ENCODE results near the gene ZSWIM6. TPM values are rescaled to one million over a fixed set of nuclear protein-coding genes. Genes with fewer than 3 reads are reported as not detected.

Gene ZSWIM6
- total and polyA plus RNA-seq, 2 experiments from 2014 or later: 9.0 to 12.7 TPM

DNA sequence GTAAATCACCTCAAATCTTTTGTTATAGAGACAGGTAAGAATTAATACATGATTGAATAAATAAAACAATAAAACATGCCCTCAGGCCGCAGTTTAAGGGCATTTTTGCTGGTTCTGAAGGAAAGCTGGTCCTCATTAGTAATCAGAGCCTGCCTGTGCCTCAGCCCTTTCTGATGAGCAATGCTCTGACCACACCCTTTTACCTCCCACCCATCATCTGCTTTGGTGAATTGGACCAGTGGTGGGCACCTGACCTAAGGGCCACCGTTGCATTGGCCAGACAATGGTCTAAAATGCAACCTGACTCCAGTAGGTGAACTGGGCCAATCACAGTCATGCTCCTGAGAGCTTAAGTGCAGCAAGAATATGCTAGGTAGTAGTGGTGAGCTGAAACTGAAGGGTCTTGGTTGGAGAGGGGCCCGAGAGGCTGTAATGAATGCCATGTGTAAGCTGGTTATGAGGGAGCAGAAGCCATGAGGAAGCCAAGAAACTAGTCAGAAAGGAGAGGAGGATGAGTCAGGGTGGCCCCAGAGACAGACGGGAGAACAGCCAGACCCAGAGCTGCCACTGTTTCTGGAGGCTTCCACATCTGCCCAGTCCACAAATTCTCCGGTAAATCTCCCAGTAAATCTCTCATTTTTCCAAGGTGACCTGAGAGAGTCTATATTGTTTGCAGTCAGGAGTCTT lies 45.5 kb upstream of the ZSWIM6 start:
- Histone ChIP-seq H3K4me1 (ENCODE audit: insufficient read depth) (peaks cover 4% of the 10 kb centered on the region), H3K36me3 (replicated peaks; ENCODE audit: insufficient read depth, low read depth) (no peaks in the 10 kb centered on the region), H3K27me3 (no peaks in the 10 kb centered on the region), H3K4me3 (no peak overlapping the region), H2AFZ (no peak overlapping the region), H3K9me2 (replicated peaks; ENCODE audit: insufficient read depth) (no peaks in the 10 kb centered on the region), H3K9me3 (ENCODE audit: low read depth) (no peaks in the 10 kb centered on the region), H3K4me2 (no peak overlapping the region), H3K79me2 (no peaks in the 10 kb centered on the region), H3K27ac (no peak overlapping the region), H4K20me1 (ENCODE audit: insufficient read depth, poor library complexity, severe bottlenecking) (no peaks in the 10 kb centered on the region)
- WGBS (ENCODE audit: low lambda C conversion rate, missing lambda C conversion rate): 65% methylated on average over 5 of the region's 5 CpGs
- DNase-seq (ENCODE audit: low spot score): no peak
- no peak for TF ChIP-seq EZH2phosphoT487 (IDR thresholded peaks at IDR 0.05; ENCODE audit: low read depth, severe bottlenecking, unreplicated experiment)
- TF ChIP-seq EZH2 (IDR thresholded peaks at IDR 0.05; ENCODE audit: borderline replicate concordance): no peak
- TF ChIP-seq, protein P1, sequence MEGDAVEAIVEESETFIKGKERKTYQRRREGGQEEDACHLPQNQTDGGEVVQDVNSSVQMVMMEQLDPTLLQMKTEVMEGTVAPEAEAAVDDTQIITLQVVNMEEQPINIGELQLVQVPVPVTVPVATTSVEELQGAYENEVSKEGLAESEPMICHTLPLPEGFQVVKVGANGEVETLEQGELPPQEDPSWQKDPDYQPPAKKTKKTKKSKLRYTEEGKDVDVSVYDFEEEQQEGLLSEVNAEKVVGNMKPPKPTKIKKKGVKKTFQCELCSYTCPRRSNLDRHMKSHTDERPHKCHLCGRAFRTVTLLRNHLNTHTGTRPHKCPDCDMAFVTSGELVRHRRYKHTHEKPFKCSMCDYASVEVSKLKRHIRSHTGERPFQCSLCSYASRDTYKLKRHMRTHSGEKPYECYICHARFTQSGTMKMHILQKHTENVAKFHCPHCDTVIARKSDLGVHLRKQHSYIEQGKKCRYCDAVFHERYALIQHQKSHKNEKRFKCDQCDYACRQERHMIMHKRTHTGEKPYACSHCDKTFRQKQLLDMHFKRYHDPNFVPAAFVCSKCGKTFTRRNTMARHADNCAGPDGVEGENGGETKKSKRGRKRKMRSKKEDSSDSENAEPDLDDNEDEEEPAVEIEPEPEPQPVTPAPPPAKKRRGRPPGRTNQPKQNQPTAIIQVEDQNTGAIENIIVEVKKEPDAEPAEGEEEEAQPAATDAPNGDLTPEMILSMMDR (IDR thresholded peaks at IDR 0.05; ENCODE audit: poor library complexity): no peak

DNA sequence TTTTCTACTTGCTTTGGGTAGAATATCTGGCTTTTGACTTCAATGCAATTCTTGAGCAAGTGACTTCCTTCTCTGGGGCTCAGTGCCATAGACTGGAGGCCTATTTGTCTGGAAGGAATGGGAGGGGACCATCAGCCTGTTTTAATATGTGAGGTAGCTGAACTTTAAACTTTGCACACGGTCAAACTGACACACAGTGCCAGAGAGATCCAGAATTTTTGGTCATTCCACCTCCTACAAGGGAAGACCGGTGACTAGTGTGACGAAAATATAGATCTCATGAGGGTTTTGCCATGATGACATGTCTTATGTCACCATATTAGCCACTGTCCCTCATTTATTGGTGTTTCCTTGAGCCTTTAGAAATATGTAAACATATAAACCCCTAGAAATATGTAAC lies 44.6 kb upstream of the ZSWIM6 start:
- Histone ChIP-seq H2AFZ (no peak overlapping the region), H3K9me2 (replicated peaks; ENCODE audit: insufficient read depth) (no peaks in the 10 kb centered on the region), H3K36me3 (replicated peaks; ENCODE audit: insufficient read depth, low read depth) (no peaks in the 10 kb centered on the region), H4K20me1 (ENCODE audit: insufficient read depth, poor library complexity, severe bottlenecking) (no peaks in the 10 kb centered on the region), H3K4me3 (no peak overlapping the region), H3K27me3 (no peaks in the 10 kb centered on the region), H3K4me1 (ENCODE audit: insufficient read depth) (peaks cover 4% of the 10 kb centered on the region), H3K9me3 (ENCODE audit: low read depth) (no peaks in the 10 kb centered on the region), H3K79me2 (no peaks in the 10 kb centered on the region), H3K4me2 (no peak overlapping the region), H3K27ac (no peak overlapping the region)
- WGBS (ENCODE audit: low lambda C conversion rate, missing lambda C conversion rate): 87% methylated on average over 3 of the region's 3 CpGs
- no peak for TF ChIP-seq EZH2 (IDR thresholded peaks at IDR 0.05; ENCODE audit: borderline replicate concordance)
- TF ChIP-seq, protein P1 (IDR thresholded peaks at IDR 0.05; ENCODE audit: poor library complexity): no peak
- no peak for TF ChIP-seq EZH2phosphoT487 (IDR thresholded peaks at IDR 0.05; ENCODE audit: low read depth, severe bottlenecking, unreplicated experiment)
- no peak for DNase-seq (ENCODE audit: low spot score)

GRCh38 chr5:61289241-61289640 lies 42.8 kb upstream of the ZSWIM6 start:
- TF ChIP-seq EZH2 (IDR thresholded peaks at IDR 0.05; ENCODE audit: borderline replicate concordance) (no peak), EZH2phosphoT487 (IDR thresholded peaks at IDR 0.05; ENCODE audit: low read depth, severe bottlenecking, unreplicated experiment) (no peak)
- TF ChIP-seq, protein P1 (IDR thresholded peaks at IDR 0.05; ENCODE audit: poor library complexity): no peak
- Histone ChIP-seq H3K4me2 (no peak overlapping the region), H3K27ac (no peak overlapping the region), H3K36me3 (replicated peaks; ENCODE audit: insufficient read depth, low read depth) (no peaks in the 10 kb centered on the region), H3K9me3 (ENCODE audit: low read depth) (no peaks in the 10 kb centered on the region), H3K79me2 (no peaks in the 10 kb centered on the region), H3K4me3 (no peak overlapping the region), H3K27me3 (no peaks in the 10 kb centered on the region), H2AFZ (no peak overlapping the region), H3K4me1 (ENCODE audit: insufficient read depth) (peaks cover 4% of the 10 kb centered on the region), H3K9me2 (replicated peaks; ENCODE audit: insufficient read depth) (no peaks in the 10 kb centered on the region), H4K20me1 (ENCODE audit: insufficient read depth, poor library complexity, severe bottlenecking) (no peaks in the 10 kb centered on the region)
- DNase-seq (ENCODE audit: low spot score): no peak
- 57% methylated on average over 2 of the region's 2 CpGs for WGBS (ENCODE audit: low lambda C conversion rate, missing lambda C conversion rate)
